HG03159 (cell line): ENCODE data around the gene CDKN1C.
A peak's percentile ranks its signal among the peaks of the same experiment; 100 is the strongest.
"Not testable (repeated sequence)": the region's sequence is repeated elsewhere in the genome, so short reads cannot be mapped to it uniquely, and the experiment has no call there.

Experiments
- ATAC-seq: cut with Tn5 transposase; IDR thresholded peaks from one replicate; pipeline ENCODE4 v1.9.1; 2021; ENCODE audit warnings: mild to moderate bottlenecking, moderate library complexity; ENCODE audit not compliant: unreplicated experiment

Gene CDKN1C

GRCh38 chr11:2909133-2909902 lies 23.7 kb upstream of the CDKN1C start:
- ATAC-seq = no peak

DNA sequence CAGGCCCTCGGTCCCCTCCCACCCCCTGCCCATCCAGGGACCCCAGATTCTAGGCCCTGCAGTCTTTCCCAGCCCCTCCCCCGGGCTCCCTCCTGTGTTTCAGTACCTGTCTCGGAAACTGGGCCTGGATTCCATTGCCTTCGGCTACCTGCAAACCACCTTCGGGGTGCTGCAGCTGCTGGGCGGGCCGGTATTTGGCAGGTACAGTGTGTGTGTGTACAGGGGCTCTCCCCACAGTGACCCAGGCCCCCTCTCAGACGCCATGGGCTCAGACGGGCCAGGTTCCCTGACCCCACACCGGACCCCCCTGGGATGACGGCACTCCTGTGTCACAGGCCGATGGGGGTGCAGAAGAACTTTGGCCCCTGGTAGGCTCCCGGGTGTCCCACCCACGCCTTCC lies 22.6 kb upstream of the CDKN1C start:
- ATAC-seq = no peak

DNA sequence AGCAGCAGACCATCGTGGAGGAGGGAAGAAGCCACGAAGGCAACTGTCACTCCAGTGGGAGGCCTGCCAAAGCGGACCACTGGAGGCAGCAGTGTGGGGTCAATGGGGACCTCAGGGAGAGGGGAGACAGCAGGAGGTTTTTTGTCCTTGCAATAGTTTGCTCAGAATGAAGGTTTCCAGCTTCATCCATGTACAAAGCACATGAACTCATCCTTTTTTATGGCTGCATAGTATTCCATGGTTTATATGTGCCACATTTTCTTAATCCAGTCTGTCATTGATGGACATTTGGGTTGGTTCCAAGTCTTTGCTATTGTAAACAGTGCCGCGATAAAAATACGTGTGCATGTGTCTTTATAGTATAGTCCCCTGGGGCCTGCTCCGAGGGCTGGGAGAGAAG lies 19.7 kb upstream of the CDKN1C start:
- not testable (repeated sequence) for ATAC-seq

GRCh38 chr11:2904153-2905052 lies 18.8 kb upstream of the CDKN1C start:
- no peak for ATAC-seq

DNA sequence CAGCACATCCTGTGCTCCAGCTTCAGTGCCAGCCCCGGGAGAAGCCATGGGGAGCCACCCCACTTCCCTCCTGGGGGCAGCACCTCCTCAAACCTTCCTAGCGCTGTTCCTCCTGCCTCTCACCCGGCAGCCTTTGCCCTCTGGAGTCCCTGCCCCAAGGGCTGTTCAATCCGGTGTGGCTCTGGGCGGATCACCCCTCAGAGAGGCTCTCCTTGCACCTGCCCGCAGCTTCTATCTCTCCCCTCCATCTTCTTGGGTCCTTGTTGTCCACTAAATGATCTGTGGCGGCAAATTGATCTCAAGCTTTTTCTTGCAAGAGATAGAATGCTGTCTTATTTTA lies 18.1 kb upstream of the CDKN1C start:
- ATAC-seq = no peak

DNA sequence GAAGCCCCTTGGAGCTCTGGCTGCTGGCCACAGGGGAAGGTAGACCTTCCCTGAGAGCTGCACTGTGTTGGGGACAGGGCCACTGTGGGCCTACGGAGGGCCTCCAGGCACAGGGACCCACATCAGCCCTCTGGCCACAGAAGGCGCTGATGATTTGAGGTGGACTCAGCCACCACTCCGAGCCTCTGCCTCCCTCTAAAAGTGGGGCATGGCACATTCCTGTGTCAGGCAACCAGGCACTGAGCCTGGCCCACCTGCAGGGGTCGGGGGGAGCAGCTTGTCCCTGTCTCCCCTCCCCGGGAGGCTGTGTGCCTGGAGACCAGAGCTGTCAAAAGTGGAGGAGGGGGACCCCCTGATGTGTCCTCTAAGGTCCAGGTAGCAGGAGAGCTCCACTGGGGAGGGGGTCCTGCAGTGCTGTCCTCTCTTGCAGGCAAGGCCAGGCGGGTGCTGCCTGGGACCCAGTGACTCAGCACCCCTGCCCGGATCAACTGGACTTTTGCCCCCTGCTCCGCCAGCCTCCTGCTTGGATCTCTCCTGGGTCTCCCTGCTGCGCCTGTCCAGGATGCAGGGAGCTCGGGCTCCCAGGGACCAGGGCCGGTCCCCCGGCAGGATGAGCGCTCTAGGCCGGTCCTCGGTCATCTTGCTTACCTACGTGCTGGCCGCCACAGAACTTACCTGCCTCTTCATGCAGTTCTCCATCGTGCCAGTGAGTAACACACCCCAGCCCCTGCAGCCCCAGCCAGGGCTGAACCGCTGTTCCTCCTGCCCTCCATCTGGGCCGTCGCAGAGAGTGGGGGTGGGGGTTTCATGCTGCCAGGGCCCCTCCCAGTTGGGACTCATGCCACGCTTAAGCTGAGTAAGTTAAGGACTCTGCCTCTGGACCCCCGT lies 17.5 kb upstream of the CDKN1C start:
- no peak for ATAC-seq

GRCh38 chr11:2901854-2902783 lies 16.5 kb upstream of the CDKN1C start:
- peak; percentile 93 for ATAC-seq

GRCh38 chr11:2901196-2901796 lies 15.7 kb upstream of the CDKN1C start:
- no peak for ATAC-seq

- no peak for ATAC-seq
These were observed 13.7 kb upstream of the CDKN1C start for GRCh38 chr11:2899080-2899783.

- no peak for ATAC-seq
These were observed 12.9 kb upstream of the CDKN1C start for GRCh38 chr11:2898366-2899079.

GRCh38 chr11:2897048-2897447 lies 11.5 kb upstream of the CDKN1C start:
- no peak for ATAC-seq

DNA sequence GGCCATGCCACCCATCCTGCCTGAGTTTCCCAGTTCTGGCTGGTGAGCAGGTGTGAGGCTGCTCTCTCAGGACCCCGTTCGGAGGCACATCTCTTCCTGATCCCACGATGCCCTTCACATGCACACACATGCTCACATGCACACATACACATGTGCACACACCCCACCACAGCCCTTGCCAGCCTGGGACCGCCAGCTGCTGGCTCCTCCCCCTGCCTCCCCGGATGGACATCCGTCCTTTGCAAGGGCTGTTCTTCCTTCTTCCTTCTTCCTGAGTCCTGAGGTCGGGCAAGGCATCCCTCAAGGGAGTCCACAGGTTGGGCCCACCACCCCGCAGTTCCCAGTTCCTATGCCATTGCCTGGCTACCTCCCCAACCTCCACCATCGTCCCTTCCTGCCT lies 10.5 kb upstream of the CDKN1C start:
- ATAC-seq = no peak

DNA sequence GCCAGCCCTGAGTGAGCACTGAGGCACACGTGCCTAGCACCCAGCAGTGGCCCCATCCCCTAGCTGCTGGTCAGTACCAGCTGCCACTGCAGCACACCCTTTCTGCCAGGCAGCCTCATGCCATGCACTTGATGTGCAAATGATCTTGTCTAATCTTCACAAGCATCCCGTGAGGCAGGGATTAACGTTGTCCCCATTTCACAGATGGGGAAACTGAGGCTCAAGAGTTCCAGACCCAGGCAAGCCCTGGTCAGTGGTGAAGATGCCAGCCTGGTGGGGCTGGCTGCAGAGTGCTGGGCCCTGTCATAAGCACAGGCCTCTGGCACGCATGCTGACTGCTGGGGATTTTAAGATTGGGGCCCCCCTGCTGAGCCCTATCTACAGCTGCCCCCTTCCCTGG lies 8.4 kb upstream of the CDKN1C start:
- no peak for ATAC-seq

GRCh38 chr11:2892967-2893528 lies 7.5 kb upstream of the CDKN1C start:
- no peak for ATAC-seq

- no peak for ATAC-seq
These were observed 6.8 kb upstream of the CDKN1C start for GRCh38 chr11:2892215-2892966.

GRCh38 chr11:2891326-2892214 lies 6.0 kb upstream of the CDKN1C start:
- ATAC-seq = no peak
